ENCODE data around the gene MBD4.

DNA sequence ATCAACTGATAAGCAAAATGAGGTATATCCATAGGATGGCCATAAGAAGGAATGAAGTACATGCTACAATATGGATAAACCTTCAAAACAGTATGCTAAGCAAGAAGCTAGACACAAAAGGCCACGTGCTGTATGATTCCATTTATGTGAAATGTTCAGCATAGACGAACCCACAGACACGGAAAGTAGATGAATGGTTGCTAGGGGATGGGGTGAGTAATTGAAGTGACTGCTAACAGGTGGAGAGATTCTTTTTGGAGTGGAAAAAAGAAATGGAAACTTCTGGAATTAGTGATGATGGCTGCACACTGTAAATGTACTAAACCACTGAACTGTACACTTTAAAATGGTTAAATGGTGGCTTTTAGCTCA, 10.7 kb downstream of the MBD4 start:
- no peak for TF ChIP-seq POLR2AphosphoS5 (IDR thresholded peaks at IDR 0.05)
- TF ChIP-seq, protein P1, sequence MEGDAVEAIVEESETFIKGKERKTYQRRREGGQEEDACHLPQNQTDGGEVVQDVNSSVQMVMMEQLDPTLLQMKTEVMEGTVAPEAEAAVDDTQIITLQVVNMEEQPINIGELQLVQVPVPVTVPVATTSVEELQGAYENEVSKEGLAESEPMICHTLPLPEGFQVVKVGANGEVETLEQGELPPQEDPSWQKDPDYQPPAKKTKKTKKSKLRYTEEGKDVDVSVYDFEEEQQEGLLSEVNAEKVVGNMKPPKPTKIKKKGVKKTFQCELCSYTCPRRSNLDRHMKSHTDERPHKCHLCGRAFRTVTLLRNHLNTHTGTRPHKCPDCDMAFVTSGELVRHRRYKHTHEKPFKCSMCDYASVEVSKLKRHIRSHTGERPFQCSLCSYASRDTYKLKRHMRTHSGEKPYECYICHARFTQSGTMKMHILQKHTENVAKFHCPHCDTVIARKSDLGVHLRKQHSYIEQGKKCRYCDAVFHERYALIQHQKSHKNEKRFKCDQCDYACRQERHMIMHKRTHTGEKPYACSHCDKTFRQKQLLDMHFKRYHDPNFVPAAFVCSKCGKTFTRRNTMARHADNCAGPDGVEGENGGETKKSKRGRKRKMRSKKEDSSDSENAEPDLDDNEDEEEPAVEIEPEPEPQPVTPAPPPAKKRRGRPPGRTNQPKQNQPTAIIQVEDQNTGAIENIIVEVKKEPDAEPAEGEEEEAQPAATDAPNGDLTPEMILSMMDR (IDR thresholded peaks at IDR 0.05) = no peak

All from prostate gland (tissue), 2 donors.